TTC549 (cell line): ENCODE results near the gene FERMT3.

Source experiments
- FAIRE-seq: peaks from 2 replicates; lab custom pipeline; 2012; peaks lifted over from hg19 to GRCh38; lab: Jason Lieb, UNC

Gene FERMT3

GRCh38 chr11:64186492-64187165 lies 19.9 kb upstream of the FERMT3 start:
- FAIRE-seq = no peak

- FAIRE-seq = no peak
Observed at GRCh38 chr11:64192434-64192833, 14.1 kb upstream of the FERMT3 start.

GRCh38 chr11:64196626-64197025 lies 9.9 kb upstream of the FERMT3 start:
- FAIRE-seq = no peak

- no peak for FAIRE-seq
Observed at GRCh38 chr11:64198511-64198910, 8.0 kb upstream of the FERMT3 start.

GRCh38 chr11:64201543-64201942 lies 5.0 kb upstream of the FERMT3 start:
- FAIRE-seq = no peak

- no peak for FAIRE-seq
Observed at GRCh38 chr11:64202992-64203391, 3.5 kb upstream of the FERMT3 start.

- FAIRE-seq = no peak
Observed at GRCh38 chr11:64203421-64204079, 3.0 kb upstream of the FERMT3 start.

- FAIRE-seq = no peak
Observed at GRCh38 chr11:64204080-64204440, 2.5 kb upstream of the FERMT3 start.

GRCh38 chr11:64204464-64204989 lies 2.0 kb upstream of the FERMT3 start:
- FAIRE-seq = no peak

- FAIRE-seq = no peak
Observed at GRCh38 chr11:64207256-64208085, 950 bp downstream of the FERMT3 start.

- FAIRE-seq = no peak
Observed at GRCh38 chr11:64208086-64208795, 1.7 kb downstream of the FERMT3 start.

- no peak for FAIRE-seq
Observed at GRCh38 chr11:64208796-64209562, 2.5 kb downstream of the FERMT3 start.

GRCh38 chr11:64209563-64209843 lies 3.0 kb downstream of the FERMT3 start:
- FAIRE-seq = no peak

- no peak for FAIRE-seq
Observed at GRCh38 chr11:64210301-64211020, 3.9 kb downstream of the FERMT3 start.

GRCh38 chr11:64211181-64211872 lies 4.8 kb downstream of the FERMT3 start:
- FAIRE-seq = no peak

- FAIRE-seq = no peak
Observed at GRCh38 chr11:64216879-64217278, 10.4 kb downstream of the FERMT3 start.

- no peak for FAIRE-seq
Observed at GRCh38 chr11:64218628-64219353, 12.3 kb downstream of the FERMT3 start.

GRCh38 chr11:64219354-64219684 lies 12.8 kb downstream of the FERMT3 start:
- FAIRE-seq = no peak

GRCh38 chr11:64219755-64220154 lies 13.2 kb downstream of the FERMT3 start:
- no peak for FAIRE-seq

- FAIRE-seq = no peak
Observed at GRCh38 chr11:64220271-64220670, 13.8 kb downstream of the FERMT3 start.
